GM10248 (cell line): ENCODE data around the gene IFRD1.

ENCODE experiments used
- CTCF ChIA-PET: fragments of 300-600 bp; sonication (Branson Sonifier 250); formaldehyde crosslinking; extraction: SDS; loops from one replicate; lab custom pipeline; 2021; ENCODE audit warnings: antibody characterized with exemption; lab: Yijun Ruan, JAX
- POLR2A ChIA-PET: fragments of 350-650 bp; sonication (Branson Sonifier 250); formaldehyde crosslinking; extraction: SDS; loops from one replicate; lab custom pipeline; 2020; ENCODE audit warnings: antibody characterized with exemption; lab: Yijun Ruan, JAX
- DNase-seq: peaks from one replicate; pipeline ENCODE4 v3.0.0; 2012; ENCODE audit errors: extremely low spot score
- TF ChIP-seq, protein P1 (sequence below): IDR thresholded peaks from 2 replicates; pipeline ENCODE4 v1.5.1; 2012; ENCODE audit warnings: mild to moderate bottlenecking, low read depth; ENCODE audit errors: extremely low read depth, missing control alignments, control extremely low read depth

The IFRD1 gene

DNA sequence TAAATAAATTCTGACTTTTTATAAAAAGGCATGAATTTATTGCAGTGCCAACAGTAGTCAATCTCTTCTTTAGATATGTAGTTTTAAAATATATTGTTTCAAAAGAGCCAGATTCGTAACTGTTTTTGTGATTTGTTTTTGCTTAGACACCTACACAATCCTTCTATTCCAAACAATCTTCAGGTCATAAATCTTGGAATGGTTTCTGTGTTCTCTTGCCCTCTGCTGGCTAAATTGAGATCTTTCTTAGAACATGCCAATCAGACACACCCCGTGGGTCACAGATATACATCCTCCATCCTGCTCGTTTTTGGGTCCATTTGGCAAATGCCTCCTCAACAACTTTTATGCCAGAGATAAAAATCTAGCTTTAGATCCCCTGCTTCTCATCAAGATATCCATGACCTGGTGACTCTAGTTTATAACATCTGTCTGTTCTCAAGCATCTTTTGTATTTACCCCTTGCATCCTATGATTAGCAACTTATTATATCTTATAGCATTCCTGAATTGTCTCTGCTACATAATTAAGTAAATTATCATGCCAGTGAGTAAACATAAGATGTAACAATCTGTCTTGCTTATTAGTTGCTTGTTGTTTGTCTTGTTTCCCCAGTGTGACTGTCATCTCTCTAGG is 35.3 kb upstream of the IFRD1 start:
- DNase-seq, result peak; percentile 19
- TF ChIP-seq, protein P1, sequence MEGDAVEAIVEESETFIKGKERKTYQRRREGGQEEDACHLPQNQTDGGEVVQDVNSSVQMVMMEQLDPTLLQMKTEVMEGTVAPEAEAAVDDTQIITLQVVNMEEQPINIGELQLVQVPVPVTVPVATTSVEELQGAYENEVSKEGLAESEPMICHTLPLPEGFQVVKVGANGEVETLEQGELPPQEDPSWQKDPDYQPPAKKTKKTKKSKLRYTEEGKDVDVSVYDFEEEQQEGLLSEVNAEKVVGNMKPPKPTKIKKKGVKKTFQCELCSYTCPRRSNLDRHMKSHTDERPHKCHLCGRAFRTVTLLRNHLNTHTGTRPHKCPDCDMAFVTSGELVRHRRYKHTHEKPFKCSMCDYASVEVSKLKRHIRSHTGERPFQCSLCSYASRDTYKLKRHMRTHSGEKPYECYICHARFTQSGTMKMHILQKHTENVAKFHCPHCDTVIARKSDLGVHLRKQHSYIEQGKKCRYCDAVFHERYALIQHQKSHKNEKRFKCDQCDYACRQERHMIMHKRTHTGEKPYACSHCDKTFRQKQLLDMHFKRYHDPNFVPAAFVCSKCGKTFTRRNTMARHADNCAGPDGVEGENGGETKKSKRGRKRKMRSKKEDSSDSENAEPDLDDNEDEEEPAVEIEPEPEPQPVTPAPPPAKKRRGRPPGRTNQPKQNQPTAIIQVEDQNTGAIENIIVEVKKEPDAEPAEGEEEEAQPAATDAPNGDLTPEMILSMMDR, result peak; percentile 23
- ChIA-PET POLR2A (no interaction called here), CTCF (interaction anchor here (1.0 to 3.1 kb wide), 2 partner anchors 9 to 13 kb away, joined by 4 to 11 read pairs; no protein-coding TSS in a partner anchor)

DNA sequence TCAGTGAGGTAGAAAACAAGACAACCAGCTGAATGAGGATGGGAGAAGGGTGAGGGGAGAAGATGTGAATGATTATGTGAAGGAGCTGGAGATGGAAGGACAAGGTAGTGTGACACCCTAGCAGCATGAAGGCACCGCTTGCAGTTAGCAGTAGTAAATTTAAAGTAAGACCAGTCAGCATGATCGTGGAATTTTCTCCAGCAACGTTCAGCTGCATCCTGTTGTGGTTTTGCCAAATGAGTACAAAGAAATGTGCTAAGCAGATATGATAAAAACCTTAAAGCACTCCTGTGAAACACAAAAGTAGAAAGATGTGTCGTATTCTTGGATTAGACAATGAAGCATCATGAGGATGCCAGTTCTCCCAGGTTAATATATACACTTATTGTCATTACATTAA is 34.1 kb upstream of the IFRD1 start:
- no peak for DNase-seq
- POLR2A ChIA-PET, result no interaction called here
- CTCF ChIA-PET, result no interaction called here
- TF ChIP-seq, protein P1, result no peak

DNA sequence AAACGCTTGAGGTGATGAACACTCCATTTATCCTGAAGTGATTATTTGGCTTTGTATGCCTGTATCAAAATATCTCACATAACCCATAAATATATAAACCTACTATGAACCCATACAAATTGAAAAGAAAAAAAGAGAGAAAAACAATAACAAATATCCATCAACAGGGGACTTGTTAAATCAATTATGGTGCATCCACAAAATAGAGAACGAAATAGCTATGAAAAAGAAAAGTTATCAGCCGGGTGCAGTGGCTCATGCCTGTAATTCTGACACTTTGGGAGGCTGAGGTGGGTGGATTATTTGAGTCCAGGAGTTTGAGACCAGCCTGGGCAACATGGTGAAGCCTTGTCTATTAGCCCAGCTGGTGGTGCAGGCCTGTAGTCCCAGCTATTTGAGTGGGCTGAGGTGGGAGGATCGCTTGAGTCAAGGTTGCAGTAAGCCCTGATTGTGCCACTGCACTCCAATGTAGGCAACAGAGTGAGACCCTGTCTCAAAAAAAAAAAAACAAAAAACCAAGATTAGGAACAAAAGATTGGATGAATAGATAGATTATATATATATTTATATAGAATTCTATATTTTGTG is 30.6 kb upstream of the IFRD1 start:
- TF ChIP-seq, protein P1, result no peak
- CTCF ChIA-PET, result interaction anchor here (1.0 kb wide), 1 partner anchor 11 kb away, joined by 3 read pairs; no protein-coding TSS in a partner anchor
- POLR2A ChIA-PET, result no interaction called here
- no peak for DNase-seq

DNA sequence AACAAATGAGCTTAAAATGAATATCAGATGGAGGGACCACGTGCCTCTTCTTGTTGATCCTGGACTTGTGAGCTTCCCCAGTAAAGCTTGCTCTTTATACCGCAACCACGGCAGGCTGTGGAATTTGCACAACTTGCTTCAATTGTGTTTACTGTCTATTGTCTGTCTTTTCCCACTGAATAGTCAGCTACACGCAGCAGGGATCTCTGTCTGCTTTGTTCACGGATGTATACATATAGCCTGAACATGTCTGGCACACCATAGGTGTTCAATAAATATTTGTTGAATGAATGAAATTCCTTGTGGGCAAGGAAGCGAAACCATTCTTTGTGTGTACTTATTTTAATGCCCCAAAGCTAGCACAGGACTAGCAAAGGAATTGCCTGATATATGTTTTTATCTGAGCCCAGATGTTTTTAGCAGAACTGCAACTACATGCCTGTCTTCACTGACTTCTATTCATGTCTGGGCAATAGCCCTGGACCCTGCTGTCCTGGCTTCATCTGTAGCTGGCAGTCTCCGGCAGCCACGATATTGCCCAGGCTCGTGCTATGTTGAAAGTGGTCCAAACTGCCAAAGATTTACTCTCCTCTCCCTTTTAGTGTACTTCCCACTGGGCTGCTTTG is 29.9 kb upstream of the IFRD1 start:
- TF ChIP-seq, protein P1, result no peak
- DNase-seq, result no peak
- ChIA-PET CTCF (interaction anchor here (1.0 to 1.9 kb wide), 4 partner anchors 10 to 79 kb away, joined by 3 to 5 read pairs (median 4); no protein-coding TSS in a partner anchor), POLR2A (interaction anchor here (1.6 kb wide), 1 partner anchor 31 kb away, joined by 5 read pairs; no protein-coding TSS in a partner anchor)

DNA sequence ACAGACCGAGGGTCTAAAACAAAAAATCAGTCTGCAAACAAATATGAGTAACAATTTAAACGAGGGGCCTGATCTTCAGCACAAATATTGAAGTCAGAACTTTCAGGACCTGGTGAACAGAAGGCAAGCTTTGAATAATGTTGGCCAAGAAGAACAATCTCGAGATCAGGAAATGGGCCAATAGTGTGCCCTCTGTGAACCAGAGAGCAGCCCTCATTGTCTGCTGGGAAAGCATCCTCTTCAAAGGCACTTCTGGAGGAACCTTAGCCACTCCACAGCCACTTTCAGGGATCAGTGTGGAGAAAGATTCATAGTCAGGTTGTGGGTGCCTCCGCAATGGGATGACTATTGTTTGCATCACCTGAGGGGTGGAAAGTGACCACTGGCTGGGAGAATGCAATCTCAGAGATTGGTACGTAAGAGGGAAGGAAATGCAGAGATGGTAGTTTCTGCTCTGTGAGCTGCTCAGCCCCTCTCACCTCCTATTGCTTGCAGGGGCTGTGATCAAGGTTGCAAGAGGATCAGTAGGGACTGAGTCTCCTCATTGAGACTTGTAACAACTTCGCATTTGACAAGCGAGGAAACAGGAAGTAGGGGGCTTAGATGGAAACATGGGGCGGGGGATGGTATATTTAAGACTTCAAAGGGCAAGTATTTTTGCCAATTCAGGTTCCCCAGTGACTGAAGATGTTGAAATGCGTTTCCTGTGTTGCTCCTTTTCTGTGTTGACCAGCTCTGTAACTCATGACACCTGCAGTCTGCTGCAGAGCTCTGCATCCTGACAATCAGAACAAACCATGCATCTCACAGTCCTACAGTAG is 28.4 kb upstream of the IFRD1 start:
- TF ChIP-seq, protein P1, result no peak
- POLR2A ChIA-PET, result interaction anchor here (1.6 kb wide), 2 partner anchors 28 to 30 kb away, joined by 5 read pairs; partner anchors contain the start of gene IFRD1
- CTCF ChIA-PET, result interaction anchor here (1.0 to 1.9 kb wide), 4 partner anchors 12 to 78 kb away, joined by 3 to 5 read pairs (median 4); no protein-coding TSS in a partner anchor
- DNase-seq, result no peak
